SK-N-SH treated with all-trans-retinoic acid at 6 μM for 48 hours (cell line): ENCODE results near the gene VWF.
"Not testable (repeated sequence)": the region's sequence is repeated elsewhere in the genome, so short reads cannot be mapped to it uniquely, and the experiment has no call there.

Experiments
- RARB ChIP-seq: fragments of 250-450 bp; sonication (Bioruptor Pico); IDR thresholded peaks from 2 replicates; pipeline ENCODE4 v1.8.0; 2021; ENCODE audit warnings: mild to moderate bottlenecking, moderate library complexity
- SNAI2 ChIP-seq: fragments of 250-450 bp; sonication (Bioruptor Pico); IDR thresholded peaks from 2 replicates; pipeline ENCODE4 v1.5.0; 2020; ENCODE audit warnings: mild to moderate bottlenecking, moderate library complexity
- TCF4 ChIP-seq: fragments of 250-450 bp; sonication (Bioruptor Pico); IDR thresholded peaks from 2 replicates; pipeline ENCODE4 v1.8.0; 2021; ENCODE audit warnings: mild to moderate bottlenecking, moderate library complexity, borderline replicate concordance
- TOX ChIP-seq: fragments of 250-450 bp; sonication (Bioruptor Pico); IDR thresholded peaks from 2 replicates; pipeline ENCODE4 v1.8.0; 2021; ENCODE audit warnings: mild to moderate bottlenecking, moderate library complexity, borderline replicate concordance
- ZFP30 ChIP-seq: fragments of 450-650 bp; formaldehyde crosslinking; IDR thresholded peaks from 2 replicates; pipeline ENCODE4 v1.5.0; 2022; ENCODE audit warnings: mild to moderate bottlenecking, moderate library complexity
- ZNF565 ChIP-seq: fragments of 450-650 bp; formaldehyde crosslinking; conservative IDR thresholded peaks from 2 replicates; pipeline ENCODE4 v1.5.0; 2020; ENCODE audit warnings: low read depth, mild to moderate bottlenecking, moderate library complexity
- ZNF70 ChIP-seq: fragments of 450-650 bp; formaldehyde crosslinking; IDR thresholded peaks from 2 replicates; pipeline ENCODE4 v1.5.0; 2020; ENCODE audit warnings: mild to moderate bottlenecking, moderate library complexity
- TF ChIP-seq, protein P1 (sequence below): fragments of 250-450 bp; sonication (Bioruptor Pico); IDR thresholded peaks from 2 replicates; pipeline ENCODE4 v1.8.0; 2020; ENCODE audit warnings: mild to moderate bottlenecking, moderate library complexity, borderline replicate concordance

- TF ChIP-seq, protein P1, sequence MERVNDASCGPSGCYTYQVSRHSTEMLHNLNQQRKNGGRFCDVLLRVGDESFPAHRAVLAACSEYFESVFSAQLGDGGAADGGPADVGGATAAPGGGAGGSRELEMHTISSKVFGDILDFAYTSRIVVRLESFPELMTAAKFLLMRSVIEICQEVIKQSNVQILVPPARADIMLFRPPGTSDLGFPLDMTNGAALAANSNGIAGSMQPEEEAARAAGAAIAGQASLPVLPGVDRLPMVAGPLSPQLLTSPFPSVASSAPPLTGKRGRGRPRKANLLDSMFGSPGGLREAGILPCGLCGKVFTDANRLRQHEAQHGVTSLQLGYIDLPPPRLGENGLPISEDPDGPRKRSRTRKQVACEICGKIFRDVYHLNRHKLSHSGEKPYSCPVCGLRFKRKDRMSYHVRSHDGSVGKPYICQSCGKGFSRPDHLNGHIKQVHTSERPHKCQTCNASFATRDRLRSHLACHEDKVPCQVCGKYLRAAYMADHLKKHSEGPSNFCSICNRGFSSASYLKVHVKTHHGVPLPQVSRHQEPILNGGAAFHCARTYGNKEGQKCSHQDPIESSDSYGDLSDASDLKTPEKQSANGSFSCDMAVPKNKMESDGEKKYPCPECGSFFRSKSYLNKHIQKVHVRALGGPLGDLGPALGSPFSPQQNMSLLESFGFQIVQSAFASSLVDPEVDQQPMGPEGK (CRISPR knock-in tag) = not testable (repeated sequence)
- not testable (repeated sequence) for TF ChIP-seq TCF4 (CRISPR knock-in tag); ZFP30 (CRISPR knock-in tag); SNAI2; TOX (CRISPR knock-in tag); ZNF565; ZNF70 (CRISPR knock-in tag); RARB (CRISPR knock-in tag)
These were observed 113.7 kb downstream of the VWF start for GRCh38 chr12:6010631-6011350.
